ENCODE measurements around the gene PPM1N.
"Not testable (repeated sequence)": the region's sequence is repeated elsewhere in the genome, so short reads cannot be mapped to it uniquely, and the experiment has no call there.

The PPM1N gene

GRCh38 chr19:45505996-45506245 lies 7.7 kb downstream of the PPM1N start:
- peak overlapping the region; percentile 100; the same call in 1 of the 2 replicates for H3K27ac ChIP-seq (ENCODE audit: low read depth, low read length)
- 78% methylated on average over 2 of the region's 5 CpGs for WGBS
- no peak overlapping the region for H3K9ac ChIP-seq (ENCODE audit: low read depth, low read length)
- no peaks in the 10 kb centered on the region for H3K27me3 ChIP-seq (ENCODE audit: insufficient read depth, low read length)
- peak overlapping the region; percentile 71 for H3K4me3 ChIP-seq (ENCODE audit: low read length)
- no peaks in the 10 kb centered on the region for H3K9me3 ChIP-seq (ENCODE audit: insufficient read depth, low read depth, low read length)
- H3K36me3 ChIP-seq (ENCODE audit: insufficient read depth, low read length): no peaks in the 10 kb centered on the region; the same call in 1 of the 2 replicates
- peaks cover 17% of the 10 kb centered on the region for H3K4me1 ChIP-seq (ENCODE audit: insufficient read depth, low read length)

GRCh38 chr19:45506246-45506988 lies 8.2 kb downstream of the PPM1N start:
- WGBS: 5% methylated on average over 36 of the region's 47 CpGs
- H3K27ac ChIP-seq (ENCODE audit: low read depth, low read length): peak overlapping the region; percentile 100
- H3K36me3 ChIP-seq (ENCODE audit: insufficient read depth, low read length): peaks cover 5% of the 10 kb centered on the region; the same call in 1 of the 2 replicates
- H3K27me3 ChIP-seq (ENCODE audit: insufficient read depth, low read length): no peaks in the 10 kb centered on the region
- peak overlapping the region; percentile 94 for H3K9ac ChIP-seq (ENCODE audit: low read depth, low read length)
- H3K4me3 ChIP-seq (ENCODE audit: low read length): peak overlapping the region; percentile 71
- H3K9me3 ChIP-seq (ENCODE audit: insufficient read depth, low read depth, low read length): no peaks in the 10 kb centered on the region
- H3K4me1 ChIP-seq (ENCODE audit: insufficient read depth, low read length): peaks cover 12% of the 10 kb centered on the region

- WGBS: under 1% methylated on average over 64 of the region's 65 CpGs
- Histone ChIP-seq H3K4me1 (ENCODE audit: insufficient read depth, low read length) (peaks cover 11% of the 10 kb centered on the region), H3K36me3 (ENCODE audit: insufficient read depth, low read length) (peaks cover 5% of the 10 kb centered on the region; the same call in 1 of the 2 replicates)
Observed at GRCh38 chr19:45506989-45507871, 9.0 kb downstream of the PPM1N start, which contains the start of gene VASP. VASP (plus strand) TSS chr19:45507479; CDS start chr19:45507772, 293 bp downstream.

GRCh38 chr19:45507872-45508416 lies 9.7 kb downstream of the PPM1N start:
- Histone ChIP-seq H3K27ac (ENCODE audit: low read depth, low read length) (peak overlapping the region; percentile 100), H3K36me3 (ENCODE audit: insufficient read depth, low read length) (peaks cover 5% of the 10 kb centered on the region; the same call in 1 of the 2 replicates), H3K4me3 (ENCODE audit: low read length) (peak overlapping the region; percentile 71), H3K9me3 (ENCODE audit: insufficient read depth, low read depth, low read length) (no peaks in the 10 kb centered on the region), H3K9ac (ENCODE audit: low read depth, low read length) (peak overlapping the region; percentile 94), H3K4me1 (ENCODE audit: insufficient read depth, low read length) (peaks cover 11% of the 10 kb centered on the region), H3K27me3 (ENCODE audit: insufficient read depth, low read length) (no peaks in the 10 kb centered on the region)
- WGBS: 0% methylated on average over 22 of the region's 22 CpGs

More at GRCh38 chr19:45506989-45507871, 9.0 kb downstream of the PPM1N start, which contains the start of gene VASP:
- no peaks in the 10 kb centered on the region for H3K9me3 ChIP-seq (ENCODE audit: insufficient read depth, low read depth, low read length)
- H3K9ac ChIP-seq (ENCODE audit: low read depth, low read length): peak within 1 kb of the TSS; percentile 94
- peak within 1 kb of the TSS; percentile 100 for H3K27ac ChIP-seq (ENCODE audit: low read depth, low read length)
- H3K27me3 ChIP-seq (ENCODE audit: insufficient read depth, low read length): no peaks in the 10 kb centered on the region
- H3K4me3 ChIP-seq (ENCODE audit: low read length): peak within 1 kb of the TSS; percentile 71

- H3K27me3 ChIP-seq (ENCODE audit: insufficient read depth, low read length): no peaks in the 10 kb centered on the region
- H3K9me3 ChIP-seq (ENCODE audit: insufficient read depth, low read depth, low read length): no peaks in the 10 kb centered on the region
- peak overlapping the region; percentile 100 for H3K27ac ChIP-seq (ENCODE audit: low read depth, low read length)
- peak overlapping the region; percentile 71 for H3K4me3 ChIP-seq (ENCODE audit: low read length)
- H3K9ac ChIP-seq (ENCODE audit: low read depth, low read length): peak overlapping the region; percentile 94
- WGBS: 1% methylated on average over 17 of the region's 26 CpGs
- peaks cover 11% of the 10 kb centered on the region for H3K4me1 ChIP-seq (ENCODE audit: insufficient read depth, low read length)
- peaks cover 5% of the 10 kb centered on the region; the same call in 1 of the 2 replicates for H3K36me3 ChIP-seq (ENCODE audit: insufficient read depth, low read length)
Observed at GRCh38 chr19:45508417-45508860, 10.2 kb downstream of the PPM1N start.

GRCh38 chr19:45508861-45509691 lies 10.8 kb downstream of the PPM1N start:
- 2% methylated on average over 24 of the region's 28 CpGs for WGBS
- H3K9me3 ChIP-seq (ENCODE audit: insufficient read depth, low read depth, low read length): no peaks in the 10 kb centered on the region
- H3K4me3 ChIP-seq (ENCODE audit: low read length): peak overlapping the region; percentile 71
- H3K36me3 ChIP-seq (ENCODE audit: insufficient read depth, low read length): peaks cover 10% of the 10 kb centered on the region
- peaks cover 11% of the 10 kb centered on the region for H3K4me1 ChIP-seq (ENCODE audit: insufficient read depth, low read length)
- peak overlapping the region; percentile 100 for H3K27ac ChIP-seq (ENCODE audit: low read depth, low read length)
- H3K9ac ChIP-seq (ENCODE audit: low read depth, low read length): peak overlapping the region; percentile 80
- no peaks in the 10 kb centered on the region for H3K27me3 ChIP-seq (ENCODE audit: insufficient read depth, low read length)

GRCh38 chr19:45509692-45510015 lies 11.4 kb downstream of the PPM1N start:
- H3K9ac ChIP-seq (ENCODE audit: low read depth, low read length): peak overlapping the region; percentile 69
- H3K4me1 ChIP-seq (ENCODE audit: insufficient read depth, low read length): peaks cover 11% of the 10 kb centered on the region
- H3K9me3 ChIP-seq (ENCODE audit: insufficient read depth, low read depth, low read length): no peaks in the 10 kb centered on the region
- H3K4me3 ChIP-seq (ENCODE audit: low read length): peak overlapping the region; percentile 71
- H3K27ac ChIP-seq (ENCODE audit: low read depth, low read length): peak overlapping the region; percentile 100
- H3K36me3 ChIP-seq (ENCODE audit: insufficient read depth, low read length): peaks cover 13% of the 10 kb centered on the region
- no peaks in the 10 kb centered on the region for H3K27me3 ChIP-seq (ENCODE audit: insufficient read depth, low read length)
- WGBS: 28% methylated on average over 3 of the region's 3 CpGs

- WGBS: 93% methylated on average over 11 of the region's 11 CpGs
- not testable (repeated sequence) for H3K9me3 ChIP-seq (ENCODE audit: insufficient read depth, low read depth, low read length); H3K9ac ChIP-seq (ENCODE audit: low read depth, low read length); H3K27ac ChIP-seq (ENCODE audit: low read depth, low read length); H3K27me3 ChIP-seq (ENCODE audit: insufficient read depth, low read length); H3K4me3 ChIP-seq (ENCODE audit: low read length)
- peaks cover 11% of the 10 kb centered on the region for H3K4me1 ChIP-seq (ENCODE audit: insufficient read depth, low read length)
- H3K36me3 ChIP-seq (ENCODE audit: insufficient read depth, low read length): peaks cover 13% of the 10 kb centered on the region
Observed at GRCh38 chr19:45510352-45510751, 12.1 kb downstream of the PPM1N start.

- Histone ChIP-seq H3K9ac (ENCODE audit: low read depth, low read length) (no peak overlapping the region), H3K36me3 (ENCODE audit: insufficient read depth, low read length) (peaks cover 17% of the 10 kb centered on the region), H3K9me3 (ENCODE audit: insufficient read depth, low read depth, low read length) (no peaks in the 10 kb centered on the region), H3K4me3 (ENCODE audit: low read length) (no peak overlapping the region), H3K4me1 (ENCODE audit: insufficient read depth, low read length) (peaks cover 9% of the 10 kb centered on the region), H3K27ac (ENCODE audit: low read depth, low read length) (no peak overlapping the region), H3K27me3 (ENCODE audit: insufficient read depth, low read length) (no peaks in the 10 kb centered on the region)
- WGBS: 95% methylated on average over 5 of the region's 5 CpGs
Observed at GRCh38 chr19:45511074-45511473, 12.8 kb downstream of the PPM1N start.

GRCh38 chr19:45512881-45513483 lies 14.7 kb downstream of the PPM1N start:
- H3K9me3 ChIP-seq (ENCODE audit: insufficient read depth, low read depth, low read length): no peaks in the 10 kb centered on the region
- no peak overlapping the region for H3K27ac ChIP-seq (ENCODE audit: low read depth, low read length)
- H3K36me3 ChIP-seq (ENCODE audit: insufficient read depth, low read length): peaks cover 25% of the 10 kb centered on the region
- peaks cover 6% of the 10 kb centered on the region; the same call in 1 of the 2 replicates for H3K4me1 ChIP-seq (ENCODE audit: insufficient read depth, low read length)
- H3K27me3 ChIP-seq (ENCODE audit: insufficient read depth, low read length): no peaks in the 10 kb centered on the region
- H3K4me3 ChIP-seq (ENCODE audit: low read length): no peak overlapping the region
- H3K9ac ChIP-seq (ENCODE audit: low read depth, low read length): no peak overlapping the region
- WGBS: 91% methylated on average over 6 of the region's 6 CpGs

Data from HUES64 (cell line).